Measurements from ENCODE around the gene RAB18.

The RAB18 gene

DNA sequence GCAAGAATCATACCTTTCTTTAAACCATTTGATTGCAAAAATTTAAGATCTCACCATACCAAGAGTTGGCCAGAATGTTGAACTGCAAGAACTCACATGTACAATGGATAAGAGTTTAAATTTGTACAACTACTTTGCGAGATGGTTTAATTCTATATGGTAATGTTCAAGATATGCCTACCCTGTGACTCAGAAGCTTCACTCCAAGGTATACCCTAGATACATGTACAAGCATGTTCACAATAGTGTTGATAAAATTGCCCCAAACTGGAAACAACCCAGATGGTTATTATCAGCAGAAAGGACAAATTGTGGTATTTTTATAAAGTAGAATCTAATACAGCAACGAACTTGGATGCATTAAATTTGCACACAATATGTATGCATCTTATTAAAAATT lies 25.1 kb upstream of the RAB18 start:
- H3F3A ChIP-seq (ENCODE audit: control insufficient read depth, insufficient read depth) = no peaks in the 10 kb centered on the region
- H3K4me2 ChIP-seq (ENCODE audit: low read length) = no peak overlapping the region
- H3K36me3 ChIP-seq (ENCODE audit: control insufficient read depth, low read length) = no peaks in the 10 kb centered on the region
- peaks cover 4% of the 10 kb centered on the region; the same call in 1 of the 2 replicates for H3K27me3 ChIP-seq (ENCODE audit: control insufficient read depth, low read length)
- H3K9me2 ChIP-seq (replicated peaks; ENCODE audit: control insufficient read depth, low read length) = no peaks in the 10 kb centered on the region
- H4K20me1 ChIP-seq (ENCODE audit: control insufficient read depth, insufficient read depth, low read depth, low read length) = no peaks in the 10 kb centered on the region
- peaks cover 6% of the 10 kb centered on the region for H3K4me1 ChIP-seq (ENCODE audit: control insufficient read depth, low read length)
- no peaks in the 10 kb centered on the region for H3K9me3 ChIP-seq (ENCODE audit: control insufficient read depth, insufficient read depth, low read length)
- TF ChIP-seq, protein P1, sequence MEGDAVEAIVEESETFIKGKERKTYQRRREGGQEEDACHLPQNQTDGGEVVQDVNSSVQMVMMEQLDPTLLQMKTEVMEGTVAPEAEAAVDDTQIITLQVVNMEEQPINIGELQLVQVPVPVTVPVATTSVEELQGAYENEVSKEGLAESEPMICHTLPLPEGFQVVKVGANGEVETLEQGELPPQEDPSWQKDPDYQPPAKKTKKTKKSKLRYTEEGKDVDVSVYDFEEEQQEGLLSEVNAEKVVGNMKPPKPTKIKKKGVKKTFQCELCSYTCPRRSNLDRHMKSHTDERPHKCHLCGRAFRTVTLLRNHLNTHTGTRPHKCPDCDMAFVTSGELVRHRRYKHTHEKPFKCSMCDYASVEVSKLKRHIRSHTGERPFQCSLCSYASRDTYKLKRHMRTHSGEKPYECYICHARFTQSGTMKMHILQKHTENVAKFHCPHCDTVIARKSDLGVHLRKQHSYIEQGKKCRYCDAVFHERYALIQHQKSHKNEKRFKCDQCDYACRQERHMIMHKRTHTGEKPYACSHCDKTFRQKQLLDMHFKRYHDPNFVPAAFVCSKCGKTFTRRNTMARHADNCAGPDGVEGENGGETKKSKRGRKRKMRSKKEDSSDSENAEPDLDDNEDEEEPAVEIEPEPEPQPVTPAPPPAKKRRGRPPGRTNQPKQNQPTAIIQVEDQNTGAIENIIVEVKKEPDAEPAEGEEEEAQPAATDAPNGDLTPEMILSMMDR (IDR thresholded peaks at IDR 0.05; ENCODE audit: low read depth, low read length, poor library complexity, severe bottlenecking) = no peak
- TF ChIP-seq EZH2phosphoT487 (IDR thresholded peaks at IDR 0.05; ENCODE audit: borderline replicate concordance, low read length) = no peak
- H3K79me2 ChIP-seq (ENCODE audit: control insufficient read depth, low read length) = no peaks in the 10 kb centered on the region
- H3K27ac ChIP-seq (ENCODE audit: low read depth, low read length) = no peak overlapping the region
- H3K4me3 ChIP-seq (ENCODE audit: low read length) = no peak overlapping the region

DNA sequence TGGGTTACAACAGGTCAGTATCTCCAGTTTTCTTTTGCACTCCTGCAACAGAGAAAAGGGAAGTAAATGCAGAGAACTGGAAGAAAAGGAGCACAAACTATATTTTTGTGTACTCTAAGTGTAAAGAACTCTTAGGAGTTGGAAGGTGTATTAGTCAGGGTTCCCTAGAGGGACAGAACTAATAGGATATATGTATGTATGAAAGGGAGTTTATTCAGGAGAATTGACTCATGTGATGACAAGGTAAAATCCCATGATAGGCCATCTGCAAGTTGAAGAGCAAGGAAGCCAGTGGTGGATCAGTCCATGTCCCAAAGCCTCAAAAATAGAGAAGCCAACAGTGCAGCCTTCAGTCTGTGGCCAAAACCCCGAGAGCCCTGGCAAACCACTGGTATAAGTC lies 22.6 kb upstream of the RAB18 start:
- Histone ChIP-seq H3F3A (ENCODE audit: control insufficient read depth, insufficient read depth) (no peaks in the 10 kb centered on the region), H3K9me2 (replicated peaks; ENCODE audit: control insufficient read depth, low read length) (no peaks in the 10 kb centered on the region), H3K27ac (ENCODE audit: low read depth, low read length) (no peak overlapping the region), H3K79me2 (ENCODE audit: control insufficient read depth, low read length) (no peaks in the 10 kb centered on the region), H3K9me3 (ENCODE audit: control insufficient read depth, insufficient read depth, low read length) (no peaks in the 10 kb centered on the region), H3K4me1 (ENCODE audit: control insufficient read depth, low read length) (peaks cover 6% of the 10 kb centered on the region), H3K36me3 (ENCODE audit: control insufficient read depth, low read length) (no peaks in the 10 kb centered on the region), H4K20me1 (ENCODE audit: control insufficient read depth, insufficient read depth, low read depth, low read length) (no peaks in the 10 kb centered on the region), H3K4me3 (ENCODE audit: low read length) (no peak overlapping the region), H3K4me2 (ENCODE audit: low read length) (no peak overlapping the region), H3K27me3 (ENCODE audit: control insufficient read depth, low read length) (peaks cover 10% of the 10 kb centered on the region)
- TF ChIP-seq, protein P1 (IDR thresholded peaks at IDR 0.05; ENCODE audit: low read depth, low read length, poor library complexity, severe bottlenecking) = no peak
- TF ChIP-seq EZH2phosphoT487 (IDR thresholded peaks at IDR 0.05; ENCODE audit: borderline replicate concordance, low read length) = no peak

DNA sequence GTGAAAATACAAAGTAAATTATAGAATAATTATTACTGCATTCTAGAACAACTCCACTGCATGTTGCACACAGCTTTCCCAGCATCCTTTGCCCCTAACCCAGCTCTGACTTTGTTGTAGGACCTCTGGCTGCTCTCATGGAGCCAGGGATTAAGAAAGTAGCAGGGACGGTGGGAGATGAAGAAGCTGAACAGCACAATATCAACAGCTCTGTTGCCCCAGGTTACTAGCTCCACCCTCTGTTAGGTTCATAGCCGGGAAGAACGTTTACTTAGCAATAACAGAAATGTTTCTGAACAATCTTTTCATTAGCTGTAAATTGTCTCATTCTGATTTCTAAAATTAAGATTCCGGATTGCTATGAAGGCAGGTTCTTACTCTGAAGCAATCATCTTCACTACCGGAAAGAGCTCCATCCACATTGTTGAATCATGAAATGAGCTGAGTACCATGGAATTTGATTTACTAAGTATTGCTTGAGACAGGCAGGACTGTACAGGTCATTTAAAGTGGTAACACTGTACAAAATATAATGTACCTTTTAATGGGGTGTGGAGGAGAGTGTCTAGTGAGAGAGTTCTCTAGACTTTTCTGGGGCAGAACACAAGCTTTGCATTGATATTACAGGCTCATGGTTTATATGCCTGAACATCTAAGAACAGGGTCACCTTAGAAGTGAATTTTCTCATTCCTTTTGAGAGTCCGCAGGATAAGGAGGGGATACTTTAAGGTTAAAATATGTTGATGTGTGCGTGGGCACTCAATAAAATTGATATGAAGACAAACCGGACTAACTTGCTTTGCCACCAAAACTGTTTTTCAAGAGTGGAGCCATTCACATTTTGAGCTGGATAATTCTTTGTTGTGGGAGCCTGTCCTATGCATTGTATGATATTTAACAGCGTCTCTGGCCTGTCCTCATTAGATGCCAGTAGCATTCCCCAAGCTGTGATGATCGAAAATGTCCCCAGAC lies 20.8 kb upstream of the RAB18 start:
- no peaks in the 10 kb centered on the region for H3K79me2 ChIP-seq (ENCODE audit: control insufficient read depth, low read length)
- no peak overlapping the region for H3K4me2 ChIP-seq (ENCODE audit: low read length)
- H3K9me2 ChIP-seq (replicated peaks; ENCODE audit: control insufficient read depth, low read length) = no peaks in the 10 kb centered on the region
- peaks cover 10% of the 10 kb centered on the region for H3K27me3 ChIP-seq (ENCODE audit: control insufficient read depth, low read length)
- H3K27ac ChIP-seq (ENCODE audit: low read depth, low read length) = no peak overlapping the region
- H3F3A ChIP-seq (ENCODE audit: control insufficient read depth, insufficient read depth) = no peaks in the 10 kb centered on the region
- TF ChIP-seq, protein P1 (IDR thresholded peaks at IDR 0.05; ENCODE audit: low read depth, low read length, poor library complexity, severe bottlenecking) = no peak
- TF ChIP-seq EZH2phosphoT487 (IDR thresholded peaks at IDR 0.05; ENCODE audit: borderline replicate concordance, low read length) = no peak
- H3K36me3 ChIP-seq (ENCODE audit: control insufficient read depth, low read length) = no peaks in the 10 kb centered on the region
- H3K9me3 ChIP-seq (ENCODE audit: control insufficient read depth, insufficient read depth, low read length) = no peaks in the 10 kb centered on the region
- no peaks in the 10 kb centered on the region for H4K20me1 ChIP-seq (ENCODE audit: control insufficient read depth, insufficient read depth, low read depth, low read length)
- peaks cover 6% of the 10 kb centered on the region for H3K4me1 ChIP-seq (ENCODE audit: control insufficient read depth, low read length)
- H3K4me3 ChIP-seq (ENCODE audit: low read length) = no peak overlapping the region
